ENCODE results near the gene FCRLB.

DNA sequence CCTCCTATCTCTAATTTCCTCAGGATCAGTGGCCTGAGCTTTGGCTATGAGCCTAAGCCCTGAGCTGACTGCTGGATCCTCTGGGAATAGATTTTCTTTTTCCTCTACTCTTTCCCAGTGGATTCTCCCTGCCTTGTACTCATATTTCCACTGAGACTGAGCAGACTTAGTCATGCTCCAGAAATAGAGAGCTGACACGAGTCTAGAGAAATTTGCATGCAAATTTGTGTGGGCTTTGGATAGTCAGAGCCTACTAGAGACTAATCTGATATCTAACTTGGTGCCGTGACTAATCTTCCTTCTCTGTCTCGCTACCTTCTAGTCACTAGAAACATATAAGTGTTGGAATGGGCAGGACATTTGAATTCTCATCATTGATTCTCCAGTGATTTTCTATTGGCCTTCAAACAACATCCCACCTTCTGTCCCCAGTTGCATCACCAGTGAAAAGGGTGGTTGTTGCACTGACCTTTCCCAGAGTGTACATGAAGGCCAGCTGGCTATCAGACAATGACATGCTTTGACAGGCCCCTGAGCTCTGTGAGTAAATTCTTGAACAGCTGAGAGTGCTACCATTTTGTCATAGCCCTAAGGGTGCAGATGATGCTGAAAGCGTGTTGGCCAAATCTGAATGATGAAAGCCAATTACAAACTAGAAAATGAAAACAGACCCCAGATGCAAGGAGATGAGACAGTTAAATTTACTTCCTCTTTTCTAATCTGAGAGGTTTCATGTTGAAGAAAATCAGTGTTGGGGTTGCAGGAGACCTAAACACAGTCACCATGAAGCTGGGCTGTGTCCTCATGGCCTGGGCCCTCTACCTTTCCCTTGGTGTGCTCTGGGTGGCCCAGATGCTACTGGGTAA, 14.6 kb upstream of the FCRLB start, which contains the start of gene FCRLA:
- TF ChIP-seq, protein P1, sequence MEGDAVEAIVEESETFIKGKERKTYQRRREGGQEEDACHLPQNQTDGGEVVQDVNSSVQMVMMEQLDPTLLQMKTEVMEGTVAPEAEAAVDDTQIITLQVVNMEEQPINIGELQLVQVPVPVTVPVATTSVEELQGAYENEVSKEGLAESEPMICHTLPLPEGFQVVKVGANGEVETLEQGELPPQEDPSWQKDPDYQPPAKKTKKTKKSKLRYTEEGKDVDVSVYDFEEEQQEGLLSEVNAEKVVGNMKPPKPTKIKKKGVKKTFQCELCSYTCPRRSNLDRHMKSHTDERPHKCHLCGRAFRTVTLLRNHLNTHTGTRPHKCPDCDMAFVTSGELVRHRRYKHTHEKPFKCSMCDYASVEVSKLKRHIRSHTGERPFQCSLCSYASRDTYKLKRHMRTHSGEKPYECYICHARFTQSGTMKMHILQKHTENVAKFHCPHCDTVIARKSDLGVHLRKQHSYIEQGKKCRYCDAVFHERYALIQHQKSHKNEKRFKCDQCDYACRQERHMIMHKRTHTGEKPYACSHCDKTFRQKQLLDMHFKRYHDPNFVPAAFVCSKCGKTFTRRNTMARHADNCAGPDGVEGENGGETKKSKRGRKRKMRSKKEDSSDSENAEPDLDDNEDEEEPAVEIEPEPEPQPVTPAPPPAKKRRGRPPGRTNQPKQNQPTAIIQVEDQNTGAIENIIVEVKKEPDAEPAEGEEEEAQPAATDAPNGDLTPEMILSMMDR (IDR thresholded peaks at IDR 0.05; ENCODE audit: borderline replicate concordance, extremely low read depth, low read length, poor library complexity, severe bottlenecking), result no peak
- no peak for TF ChIP-seq EZH2 (IDR thresholded peaks at IDR 0.05; ENCODE audit: borderline replicate concordance, low read depth, low read length, severe bottlenecking)
